K562 (cell line): Measurements from ENCODE around the gene ZBTB8B.

Experiments
- MLX ChIP-seq, 2 experiments: fragments of 450-650 bp in 1 of 2; sonication (generic) in 1 of 2; formaldehyde crosslinking; conservative IDR thresholded peaks; 2 replicates each; pipeline versions ENCODE4 v1.4.0 to v1.8.1; 2020 to 2022; ENCODE audit warnings: mild to moderate bottlenecking in 1 of 2, missing genetic modification reagents in 1 of 2
- TRIM28 ChIP-seq: fragments of 450-650 bp; IDR thresholded peaks from 2 replicates; pipeline ENCODE4 v1.6.1; 2017

- TF ChIP-seq MLX (CRISPR knock-in tag; conservative IDR thresholded peaks at IDR 0.05) (no peak), TRIM28 (no peak)
Measured at GRCh38 chr1:32491386-32491785, 26.5 kb downstream of the ZBTB8B start.
